HL-60/S4 treated with phorbol 12-myristate 13-acetate at 8.2 ng/mL for 4 days and 3 days (cell line): ENCODE measurements around the gene PKN3.

Source experiments
- in situ Hi-C: fragments of 300-500 bp; cut with MboI; formaldehyde crosslinking; loops from 2 replicates; pipeline ENCODE4 v1.15.0; 2022; ENCODE audit warnings: low sequenced_read_pairs

Gene PKN3

GRCh38 chr9:128715436-128715750 is 13.1 kb downstream of the PKN3 start:
- in situ Hi-C loops = no loop called here

GRCh38 chr9:128716581-128717254 is 14.4 kb downstream of the PKN3 start:
- in situ Hi-C loops = no loop called here

- in situ Hi-C loops = no loop called here
Measured at GRCh38 chr9:128718047-128718446, 15.7 kb downstream of the PKN3 start.

GRCh38 chr9:128718475-128718874 is 16.2 kb downstream of the PKN3 start:
- in situ Hi-C loops = no loop called here

- in situ Hi-C loops = no loop called here
Measured at GRCh38 chr9:128719919-128720605, 17.8 kb downstream of the PKN3 start.

GRCh38 chr9:128720841-128721486 is 18.7 kb downstream of the PKN3 start:
- in situ Hi-C loops = no loop called here

GRCh38 chr9:128721487-128722010 is 19.2 kb downstream of the PKN3 start:
- in situ Hi-C loops = no loop called here

GRCh38 chr9:128722380-128723351 is 20.4 kb downstream of the PKN3 start:
- in situ Hi-C loops = no loop called here

GRCh38 chr9:128723352-128723865 is 21.1 kb downstream of the PKN3 start:
- in situ Hi-C loops = no loop called here

GRCh38 chr9:128723866-128724743 is 21.8 kb downstream of the PKN3 start, which contains the start of gene ZDHHC12:
Gene ZDHHC12 (minus strand): TSS chr9:128724127. CDS start chr9:128724093, 34 bp downstream.
- in situ Hi-C loops = no loop called here

- in situ Hi-C loops = no loop called here
Measured at GRCh38 chr9:128724744-128725211, 22.5 kb downstream of the PKN3 start.

- in situ Hi-C loops = no loop called here
Measured at GRCh38 chr9:128727640-128728248, 25.4 kb downstream of the PKN3 start.

- in situ Hi-C loops = no loop called here
Measured at GRCh38 chr9:128728298-128728697, 26.0 kb downstream of the PKN3 start.

GRCh38 chr9:128729302-128729701 is 27.0 kb downstream of the PKN3 start:
- in situ Hi-C loops = no loop called here

- in situ Hi-C loops = no loop called here
Measured at GRCh38 chr9:128729766-128730517, 27.6 kb downstream of the PKN3 start.

- in situ Hi-C loops = no loop called here
Measured at GRCh38 chr9:128731093-128731492, 28.8 kb downstream of the PKN3 start.

- in situ Hi-C loops = no loop called here
Measured at GRCh38 chr9:128731691-128732090, 29.4 kb downstream of the PKN3 start.

GRCh38 chr9:128732576-128732975 is 30.3 kb downstream of the PKN3 start:
- in situ Hi-C loops = no loop called here
